ENCODE results near the gene ANKRD16.

GRCh38 chr10:5860066-5860465 lies 29.6 kb downstream of the ANKRD16 start:
- TF ChIP-seq, protein P1, sequence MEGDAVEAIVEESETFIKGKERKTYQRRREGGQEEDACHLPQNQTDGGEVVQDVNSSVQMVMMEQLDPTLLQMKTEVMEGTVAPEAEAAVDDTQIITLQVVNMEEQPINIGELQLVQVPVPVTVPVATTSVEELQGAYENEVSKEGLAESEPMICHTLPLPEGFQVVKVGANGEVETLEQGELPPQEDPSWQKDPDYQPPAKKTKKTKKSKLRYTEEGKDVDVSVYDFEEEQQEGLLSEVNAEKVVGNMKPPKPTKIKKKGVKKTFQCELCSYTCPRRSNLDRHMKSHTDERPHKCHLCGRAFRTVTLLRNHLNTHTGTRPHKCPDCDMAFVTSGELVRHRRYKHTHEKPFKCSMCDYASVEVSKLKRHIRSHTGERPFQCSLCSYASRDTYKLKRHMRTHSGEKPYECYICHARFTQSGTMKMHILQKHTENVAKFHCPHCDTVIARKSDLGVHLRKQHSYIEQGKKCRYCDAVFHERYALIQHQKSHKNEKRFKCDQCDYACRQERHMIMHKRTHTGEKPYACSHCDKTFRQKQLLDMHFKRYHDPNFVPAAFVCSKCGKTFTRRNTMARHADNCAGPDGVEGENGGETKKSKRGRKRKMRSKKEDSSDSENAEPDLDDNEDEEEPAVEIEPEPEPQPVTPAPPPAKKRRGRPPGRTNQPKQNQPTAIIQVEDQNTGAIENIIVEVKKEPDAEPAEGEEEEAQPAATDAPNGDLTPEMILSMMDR (IDR thresholded peaks at IDR 0.05; ENCODE audit: poor library complexity, severe bottlenecking) = no peak
- no peak for TF ChIP-seq EZH2 (IDR thresholded peaks at IDR 0.05; ENCODE audit: borderline replicate concordance, insufficient read depth, low read length, poor library complexity, severe bottlenecking)
- TF ChIP-seq, protein P2, sequence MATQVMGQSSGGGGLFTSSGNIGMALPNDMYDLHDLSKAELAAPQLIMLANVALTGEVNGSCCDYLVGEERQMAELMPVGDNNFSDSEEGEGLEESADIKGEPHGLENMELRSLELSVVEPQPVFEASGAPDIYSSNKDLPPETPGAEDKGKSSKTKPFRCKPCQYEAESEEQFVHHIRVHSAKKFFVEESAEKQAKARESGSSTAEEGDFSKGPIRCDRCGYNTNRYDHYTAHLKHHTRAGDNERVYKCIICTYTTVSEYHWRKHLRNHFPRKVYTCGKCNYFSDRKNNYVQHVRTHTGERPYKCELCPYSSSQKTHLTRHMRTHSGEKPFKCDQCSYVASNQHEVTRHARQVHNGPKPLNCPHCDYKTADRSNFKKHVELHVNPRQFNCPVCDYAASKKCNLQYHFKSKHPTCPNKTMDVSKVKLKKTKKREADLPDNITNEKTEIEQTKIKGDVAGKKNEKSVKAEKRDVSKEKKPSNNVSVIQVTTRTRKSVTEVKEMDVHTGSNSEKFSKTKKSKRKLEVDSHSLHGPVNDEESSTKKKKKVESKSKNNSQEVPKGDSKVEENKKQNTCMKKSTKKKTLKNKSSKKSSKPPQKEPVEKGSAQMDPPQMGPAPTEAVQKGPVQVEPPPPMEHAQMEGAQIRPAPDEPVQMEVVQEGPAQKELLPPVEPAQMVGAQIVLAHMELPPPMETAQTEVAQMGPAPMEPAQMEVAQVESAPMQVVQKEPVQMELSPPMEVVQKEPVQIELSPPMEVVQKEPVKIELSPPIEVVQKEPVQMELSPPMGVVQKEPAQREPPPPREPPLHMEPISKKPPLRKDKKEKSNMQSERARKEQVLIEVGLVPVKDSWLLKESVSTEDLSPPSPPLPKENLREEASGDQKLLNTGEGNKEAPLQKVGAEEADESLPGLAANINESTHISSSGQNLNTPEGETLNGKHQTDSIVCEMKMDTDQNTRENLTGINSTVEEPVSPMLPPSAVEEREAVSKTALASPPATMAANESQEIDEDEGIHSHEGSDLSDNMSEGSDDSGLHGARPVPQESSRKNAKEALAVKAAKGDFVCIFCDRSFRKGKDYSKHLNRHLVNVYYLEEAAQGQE (IDR thresholded peaks at IDR 0.05; ENCODE audit: borderline replicate concordance) = no peak
- TF ChIP-seq SMC3 (conservative IDR thresholded peaks at IDR 0.05; ENCODE audit: poor library complexity) = no peak
- no peak for TF ChIP-seq POLR2AphosphoS5 (IDR thresholded peaks at IDR 0.05)
- TF ChIP-seq RAD21 (conservative IDR thresholded peaks at IDR 0.05) = no peak
